ENCODE data around the gene ABCC6. TPM values are rescaled to one million over a fixed set of nuclear protein-coding genes. Genes with fewer than 3 reads are reported as not detected.
"Not testable (repeated sequence)": the region's sequence is repeated elsewhere in the genome, so short reads cannot be mapped to it uniquely, and the experiment has no call there.

The ABCC6 gene
- total and polyA plus RNA-seq, 10 of the 15 experiments (the other 5 are each of a cell fraction or from before 2014, with no cell fraction given), result 0.05 to 0.13 (median 0.06) TPM; not detected in 5

GRCh38 chr16:16202400-16203143 lies 20.7 kb downstream of the ABCC6 start:
- peaks cover 12% of the 10 kb centered on the region for H3K4me1 ChIP-seq (ENCODE audit: control insufficient read depth, insufficient read depth, low read length)
- DNase-seq (ENCODE audit: low read depth, low spot score); H3K9ac ChIP-seq (ENCODE audit: control insufficient read depth, insufficient read depth, low read length); CTCF ChIA-PET; H4K20me1 ChIP-seq (ENCODE audit: control insufficient read depth, insufficient read depth); in situ Hi-C loops (cut with MboI); H3K36me3 ChIP-seq (ENCODE audit: control insufficient read depth in 2 of 2, insufficient read depth in 2 of 2, low read length in 1 of 2); H3K27ac ChIP-seq (ENCODE audit: control insufficient read depth, insufficient read depth); H3K4me3 ChIP-seq; intact Hi-C loops (cut with micrococcal nuclease; ENCODE audit: unreplicated experiment); H3K4me2 ChIP-seq (ENCODE audit: control insufficient read depth, insufficient read depth); H3K27me3 ChIP-seq (replicated peaks in 1 of 2; ENCODE audit: control insufficient read depth in 2 of 2, insufficient read depth in 2 of 2, low read length in 1 of 2); BruUV-seq (replicated peaks); H3K9me3 ChIP-seq (replicated peaks; ENCODE audit: control insufficient read depth, insufficient read depth, low read length); POLR2A ChIA-PET; SMC1A ChIA-PET (ENCODE audit: uncharacterized antibody, unreplicated experiment); RAD21 ChIA-PET (ENCODE audit: unreplicated experiment); H3K79me2 ChIP-seq (ENCODE audit: control insufficient read depth, insufficient read depth, low read length); H2AFZ ChIP-seq (ENCODE audit: control insufficient read depth, low read depth, low read length): not testable (repeated sequence)
- ATAC-seq (peak; percentile 77), FAIRE-seq (peak; percentile 35)
- 0% methylated on average over 2 of the region's 4 CpGs for WGBS (ENCODE audit: insufficient coverage, insufficient replicate concordance, low lambda C conversion rate, missing lambda C conversion rate)
- TF ChIP-seq SRF (IDR thresholded peaks at IDR 0.05; ENCODE audit: low read depth in 2 of 2, low read length in 2 of 2), result peak; percentile 69 to 93
- TF ChIP-seq, protein P1, sequence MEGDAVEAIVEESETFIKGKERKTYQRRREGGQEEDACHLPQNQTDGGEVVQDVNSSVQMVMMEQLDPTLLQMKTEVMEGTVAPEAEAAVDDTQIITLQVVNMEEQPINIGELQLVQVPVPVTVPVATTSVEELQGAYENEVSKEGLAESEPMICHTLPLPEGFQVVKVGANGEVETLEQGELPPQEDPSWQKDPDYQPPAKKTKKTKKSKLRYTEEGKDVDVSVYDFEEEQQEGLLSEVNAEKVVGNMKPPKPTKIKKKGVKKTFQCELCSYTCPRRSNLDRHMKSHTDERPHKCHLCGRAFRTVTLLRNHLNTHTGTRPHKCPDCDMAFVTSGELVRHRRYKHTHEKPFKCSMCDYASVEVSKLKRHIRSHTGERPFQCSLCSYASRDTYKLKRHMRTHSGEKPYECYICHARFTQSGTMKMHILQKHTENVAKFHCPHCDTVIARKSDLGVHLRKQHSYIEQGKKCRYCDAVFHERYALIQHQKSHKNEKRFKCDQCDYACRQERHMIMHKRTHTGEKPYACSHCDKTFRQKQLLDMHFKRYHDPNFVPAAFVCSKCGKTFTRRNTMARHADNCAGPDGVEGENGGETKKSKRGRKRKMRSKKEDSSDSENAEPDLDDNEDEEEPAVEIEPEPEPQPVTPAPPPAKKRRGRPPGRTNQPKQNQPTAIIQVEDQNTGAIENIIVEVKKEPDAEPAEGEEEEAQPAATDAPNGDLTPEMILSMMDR (IDR thresholded peaks at IDR 0.05 in 2 of 3, conservative IDR thresholded peaks at IDR 0.05 in 1 of 3; ENCODE audit: control insufficient read depth in 2 of 3, extremely low read depth in 1 of 3, insufficient read depth in 1 of 3, low read depth in 3 of 3, low read length in 3 of 3), result peak; percentile 0 to 38 (median 28); a peak in 3 of 6 replicates

GRCh38 chr16:16201880-16202279 lies 21.4 kb downstream of the ABCC6 start:
- ATAC-seq; H3K9ac ChIP-seq (ENCODE audit: control insufficient read depth, insufficient read depth, low read length); DNase-seq (ENCODE audit: low read depth, low spot score); in situ Hi-C loops (cut with MboI); H3K9me3 ChIP-seq (replicated peaks; ENCODE audit: control insufficient read depth, insufficient read depth, low read length); POLR2A ChIA-PET; H3K36me3 ChIP-seq (ENCODE audit: control insufficient read depth in 2 of 2, insufficient read depth in 2 of 2, low read length in 1 of 2); H3K27ac ChIP-seq (ENCODE audit: control insufficient read depth, insufficient read depth); SMC1A ChIA-PET (ENCODE audit: uncharacterized antibody, unreplicated experiment); intact Hi-C loops (cut with micrococcal nuclease; ENCODE audit: unreplicated experiment); H3K27me3 ChIP-seq (replicated peaks in 1 of 2; ENCODE audit: control insufficient read depth in 2 of 2, insufficient read depth in 2 of 2, low read length in 1 of 2); H3K4me2 ChIP-seq (ENCODE audit: control insufficient read depth, insufficient read depth); H3K79me2 ChIP-seq (ENCODE audit: control insufficient read depth, insufficient read depth, low read length); H3K4me3 ChIP-seq; H4K20me1 ChIP-seq (ENCODE audit: control insufficient read depth, insufficient read depth); BruUV-seq (replicated peaks); H2AFZ ChIP-seq (ENCODE audit: control insufficient read depth, low read depth, low read length); RAD21 ChIA-PET (ENCODE audit: unreplicated experiment): not testable (repeated sequence)
- peak; percentile 62 for FAIRE-seq
- CTCF ChIA-PET, result interaction anchor here (0.9 kb wide), 1 partner anchor 16 kb away, joined by 4 read pairs; no protein-coding TSS in a partner anchor
- WGBS (ENCODE audit: insufficient coverage, insufficient replicate concordance, low lambda C conversion rate, missing lambda C conversion rate), result 80% methylated on average over 7 of the region's 8 CpGs
- peaks cover 12% of the 10 kb centered on the region for H3K4me1 ChIP-seq (ENCODE audit: control insufficient read depth, insufficient read depth, low read length)

DNA sequence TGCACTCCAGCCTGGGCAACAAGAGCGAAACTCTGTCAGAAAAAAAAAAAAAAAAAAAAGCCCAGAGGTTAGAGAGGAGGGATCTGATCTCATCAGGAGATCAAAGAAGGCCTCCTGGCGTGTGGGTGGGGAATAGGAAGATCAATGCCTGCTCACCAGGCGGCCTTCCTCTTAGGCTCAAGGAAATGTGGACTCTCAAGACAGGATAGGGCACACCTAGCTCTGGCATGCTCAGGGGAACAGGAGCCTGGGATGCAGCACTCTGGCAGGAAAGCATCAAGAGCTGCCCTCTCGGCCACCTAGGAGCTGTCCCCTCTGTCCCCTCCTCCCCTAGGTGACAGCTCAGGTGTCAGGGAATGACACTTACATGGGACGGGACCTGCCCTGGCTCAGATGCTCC lies 22.9 kb downstream of the ABCC6 start:
- not testable (repeated sequence) for H3K4me2 ChIP-seq (ENCODE audit: control insufficient read depth, insufficient read depth)

More for the DNA sequence above, 22.9 kb downstream of the ABCC6 start:
- DNase-seq (ENCODE audit: low read depth, low spot score); H3K9ac ChIP-seq (ENCODE audit: control insufficient read depth, insufficient read depth, low read length); ATAC-seq; H3K79me2 ChIP-seq (ENCODE audit: control insufficient read depth, insufficient read depth, low read length); H3K4me3 ChIP-seq; RAD21 ChIA-PET (ENCODE audit: unreplicated experiment); H2AFZ ChIP-seq (ENCODE audit: control insufficient read depth, low read depth, low read length); in situ Hi-C loops (cut with MboI); SMC1A ChIA-PET (ENCODE audit: uncharacterized antibody, unreplicated experiment); BruUV-seq (replicated peaks); POLR2A ChIA-PET; FAIRE-seq; H3K9me3 ChIP-seq (replicated peaks; ENCODE audit: control insufficient read depth, insufficient read depth, low read length); intact Hi-C loops (cut with micrococcal nuclease; ENCODE audit: unreplicated experiment); H4K20me1 ChIP-seq (ENCODE audit: control insufficient read depth, insufficient read depth); H3K36me3 ChIP-seq (ENCODE audit: control insufficient read depth in 2 of 2, insufficient read depth in 2 of 2, low read length in 1 of 2); H3K27ac ChIP-seq (ENCODE audit: control insufficient read depth, insufficient read depth); H3K27me3 ChIP-seq (replicated peaks in 1 of 2; ENCODE audit: control insufficient read depth in 2 of 2, insufficient read depth in 2 of 2, low read length in 1 of 2): not testable (repeated sequence)
- H3K4me1 ChIP-seq (ENCODE audit: control insufficient read depth, insufficient read depth, low read length), result peaks cover 12% of the 10 kb centered on the region
- CTCF ChIA-PET, result interaction anchor here (0.6 to 0.8 kb wide), 3 partner anchors 12 to 1823 kb away, joined by 3 to 4 read pairs (median 3); no protein-coding TSS in a partner anchor
- 63% methylated on average over 4 of the region's 5 CpGs for WGBS (ENCODE audit: insufficient coverage, insufficient replicate concordance, low lambda C conversion rate, missing lambda C conversion rate)

Data from GM12878 (cell line).